Measurements from ENCODE around the gene FBXO36. TPM values are rescaled to one million over a fixed set of nuclear protein-coding genes. Genes with fewer than 3 reads are reported as not detected.

FBXO36 gene
- total RNA-seq, 1 experiment from 2014 or later = 3.8 TPM

DNA sequence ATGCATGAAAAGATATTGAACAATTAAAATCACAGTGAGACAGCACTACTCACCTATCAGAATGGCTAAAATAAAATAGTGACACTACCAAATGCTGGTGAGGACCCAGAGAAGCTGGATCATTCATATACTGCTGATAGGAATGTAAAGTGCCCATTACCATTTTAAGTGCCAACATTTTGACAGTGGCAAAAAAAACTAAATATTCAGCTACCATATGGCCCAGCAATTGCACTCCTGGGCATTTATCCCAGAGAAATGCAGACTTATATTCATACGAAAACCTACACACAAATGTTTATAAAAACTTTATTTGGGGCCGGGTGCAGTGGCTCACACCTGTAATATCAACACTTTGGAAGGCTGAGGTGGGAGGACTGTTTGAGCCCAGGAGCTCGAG lies 47.6 kb downstream of the FBXO36 start:
- no peak for ATAC-seq
- Histone ChIP-seq H4K20me1 (ENCODE audit: insufficient read depth) (no peaks in the 10 kb centered on the region), H3K27ac (ENCODE audit: low read depth, low read length) (no peak overlapping the region), H3K9ac (ENCODE audit: low read length) (no peak overlapping the region), H3K27me3 (ENCODE audit: insufficient read depth, low read length) (no peaks in the 10 kb centered on the region), H3K9me2 (ENCODE audit: insufficient read depth) (no peaks in the 10 kb centered on the region), H3K9me3 (ENCODE audit: control insufficient read depth in 1 of 2, insufficient read depth in 1 of 2, low read depth in 1 of 2, low read length in 2 of 2) (no peaks in the 10 kb centered on the region), H3K4me3 (replicated peaks in 1 of 2; ENCODE audit: low read depth in 1 of 2, low read length in 2 of 2) (no peak overlapping the region), H2AFZ (ENCODE audit: low read depth, low read length, poor library complexity, severe bottlenecking) (no peak overlapping the region), H3K36me3 (ENCODE audit: control insufficient read depth in 1 of 2, insufficient read depth in 2 of 2, low read length in 2 of 2) (no peaks in the 10 kb centered on the region), H3K79me2 (ENCODE audit: insufficient read depth, low read length) (no peaks in the 10 kb centered on the region), H3K4me1 (ENCODE audit: control insufficient read depth in 1 of 2, insufficient read depth in 2 of 2, low read length in 2 of 2) (no peaks in the 10 kb centered on the region), H3K4me2 (ENCODE audit: low read length) (no peak overlapping the region)
- TF ChIP-seq, protein P1, sequence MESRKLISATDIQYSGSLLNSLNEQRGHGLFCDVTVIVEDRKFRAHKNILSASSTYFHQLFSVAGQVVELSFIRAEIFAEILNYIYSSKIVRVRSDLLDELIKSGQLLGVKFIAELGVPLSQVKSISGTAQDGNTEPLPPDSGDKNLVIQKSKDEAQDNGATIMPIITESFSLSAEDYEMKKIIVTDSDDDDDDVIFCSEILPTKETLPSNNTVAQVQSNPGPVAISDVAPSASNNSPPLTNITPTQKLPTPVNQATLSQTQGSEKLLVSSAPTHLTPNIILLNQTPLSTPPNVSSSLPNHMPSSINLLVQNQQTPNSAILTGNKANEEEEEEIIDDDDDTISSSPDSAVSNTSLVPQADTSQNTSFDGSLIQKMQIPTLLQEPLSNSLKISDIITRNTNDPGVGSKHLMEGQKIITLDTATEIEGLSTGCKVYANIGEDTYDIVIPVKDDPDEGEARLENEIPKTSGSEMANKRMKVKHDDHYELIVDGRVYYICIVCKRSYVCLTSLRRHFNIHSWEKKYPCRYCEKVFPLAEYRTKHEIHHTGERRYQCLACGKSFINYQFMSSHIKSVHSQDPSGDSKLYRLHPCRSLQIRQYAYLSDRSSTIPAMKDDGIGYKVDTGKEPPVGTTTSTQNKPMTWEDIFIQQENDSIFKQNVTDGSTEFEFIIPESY (IDR thresholded peaks at IDR 0.05; ENCODE audit: extremely low read depth, insufficient replicate concordance, low read length) = no peak
- TF ChIP-seq EZH2phosphoT487 (IDR thresholded peaks at IDR 0.05; ENCODE audit: borderline replicate concordance) = no peak
- TF ChIP-seq, protein P2, sequence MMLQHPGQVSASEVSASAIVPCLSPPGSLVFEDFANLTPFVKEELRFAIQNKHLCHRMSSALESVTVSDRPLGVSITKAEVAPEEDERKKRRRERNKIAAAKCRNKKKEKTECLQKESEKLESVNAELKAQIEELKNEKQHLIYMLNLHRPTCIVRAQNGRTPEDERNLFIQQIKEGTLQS (IDR thresholded peaks at IDR 0.05) = no peak
- TF ChIP-seq, protein P3, sequence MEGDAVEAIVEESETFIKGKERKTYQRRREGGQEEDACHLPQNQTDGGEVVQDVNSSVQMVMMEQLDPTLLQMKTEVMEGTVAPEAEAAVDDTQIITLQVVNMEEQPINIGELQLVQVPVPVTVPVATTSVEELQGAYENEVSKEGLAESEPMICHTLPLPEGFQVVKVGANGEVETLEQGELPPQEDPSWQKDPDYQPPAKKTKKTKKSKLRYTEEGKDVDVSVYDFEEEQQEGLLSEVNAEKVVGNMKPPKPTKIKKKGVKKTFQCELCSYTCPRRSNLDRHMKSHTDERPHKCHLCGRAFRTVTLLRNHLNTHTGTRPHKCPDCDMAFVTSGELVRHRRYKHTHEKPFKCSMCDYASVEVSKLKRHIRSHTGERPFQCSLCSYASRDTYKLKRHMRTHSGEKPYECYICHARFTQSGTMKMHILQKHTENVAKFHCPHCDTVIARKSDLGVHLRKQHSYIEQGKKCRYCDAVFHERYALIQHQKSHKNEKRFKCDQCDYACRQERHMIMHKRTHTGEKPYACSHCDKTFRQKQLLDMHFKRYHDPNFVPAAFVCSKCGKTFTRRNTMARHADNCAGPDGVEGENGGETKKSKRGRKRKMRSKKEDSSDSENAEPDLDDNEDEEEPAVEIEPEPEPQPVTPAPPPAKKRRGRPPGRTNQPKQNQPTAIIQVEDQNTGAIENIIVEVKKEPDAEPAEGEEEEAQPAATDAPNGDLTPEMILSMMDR (IDR thresholded peaks at IDR 0.05 in 2 of 3, conservative IDR thresholded peaks at IDR 0.05 in 1 of 3; ENCODE audit: borderline replicate concordance in 1 of 3, insufficient read depth in 1 of 3, low read depth in 2 of 3, low read length in 2 of 3) = no peak
- TF ChIP-seq EGR1 (IDR thresholded peaks at IDR 0.05; ENCODE audit: low read depth) = no peak
- TF ChIP-seq FOSL1 (IDR thresholded peaks at IDR 0.05; ENCODE audit: low read depth) = no peak
- TF ChIP-seq CBX3 (IDR thresholded peaks at IDR 0.05; ENCODE audit: low read depth) = no peak
- no peak for TF ChIP-seq POLR2AphosphoS5 (IDR thresholded peaks at IDR 0.05; ENCODE audit: low read depth, low read length)
- no peak for TF ChIP-seq EZH2 (IDR thresholded peaks at IDR 0.05)
- TF ChIP-seq SP1 (IDR thresholded peaks at IDR 0.05; ENCODE audit: low read depth) = no peak
- no peak for TF ChIP-seq RAD21 (IDR thresholded peaks at IDR 0.05; ENCODE audit: low read depth)
- intact Hi-C loops (cut with micrococcal nuclease) = no loop called here
- no TSS peak for BruUV-seq (replicated peaks)
- CTCF ChIA-PET = no interaction called here
- RAD21 ChIA-PET (ENCODE audit: low non-redundant PET in 1 of 2, low total read pairs in 2 of 2, uncharacterized antibody in 2 of 2, unreplicated experiment in 2 of 2) = no interaction called here
- POLR2A ChIA-PET = no interaction called here
- DNase-seq (ENCODE audit: low read depth, low spot score) = no peak

All from HCT116 (cell line).